ENCODE data around the gene SESN2. TPM values are rescaled to one million over a fixed set of nuclear protein-coding genes. Genes with fewer than 3 reads are reported as not detected.

SESN2 gene, protein sequence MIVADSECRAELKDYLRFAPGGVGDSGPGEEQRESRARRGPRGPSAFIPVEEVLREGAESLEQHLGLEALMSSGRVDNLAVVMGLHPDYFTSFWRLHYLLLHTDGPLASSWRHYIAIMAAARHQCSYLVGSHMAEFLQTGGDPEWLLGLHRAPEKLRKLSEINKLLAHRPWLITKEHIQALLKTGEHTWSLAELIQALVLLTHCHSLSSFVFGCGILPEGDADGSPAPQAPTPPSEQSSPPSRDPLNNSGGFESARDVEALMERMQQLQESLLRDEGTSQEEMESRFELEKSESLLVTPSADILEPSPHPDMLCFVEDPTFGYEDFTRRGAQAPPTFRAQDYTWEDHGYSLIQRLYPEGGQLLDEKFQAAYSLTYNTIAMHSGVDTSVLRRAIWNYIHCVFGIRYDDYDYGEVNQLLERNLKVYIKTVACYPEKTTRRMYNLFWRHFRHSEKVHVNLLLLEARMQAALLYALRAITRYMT
- total RNA-seq (1 to 10 TPM; 4.9 to 6.3 (median 5.9) TPM), polyA plus RNA-seq (10 to 100 TPM; 12.9 to 36.5 (median 16.8) TPM)

DNA sequence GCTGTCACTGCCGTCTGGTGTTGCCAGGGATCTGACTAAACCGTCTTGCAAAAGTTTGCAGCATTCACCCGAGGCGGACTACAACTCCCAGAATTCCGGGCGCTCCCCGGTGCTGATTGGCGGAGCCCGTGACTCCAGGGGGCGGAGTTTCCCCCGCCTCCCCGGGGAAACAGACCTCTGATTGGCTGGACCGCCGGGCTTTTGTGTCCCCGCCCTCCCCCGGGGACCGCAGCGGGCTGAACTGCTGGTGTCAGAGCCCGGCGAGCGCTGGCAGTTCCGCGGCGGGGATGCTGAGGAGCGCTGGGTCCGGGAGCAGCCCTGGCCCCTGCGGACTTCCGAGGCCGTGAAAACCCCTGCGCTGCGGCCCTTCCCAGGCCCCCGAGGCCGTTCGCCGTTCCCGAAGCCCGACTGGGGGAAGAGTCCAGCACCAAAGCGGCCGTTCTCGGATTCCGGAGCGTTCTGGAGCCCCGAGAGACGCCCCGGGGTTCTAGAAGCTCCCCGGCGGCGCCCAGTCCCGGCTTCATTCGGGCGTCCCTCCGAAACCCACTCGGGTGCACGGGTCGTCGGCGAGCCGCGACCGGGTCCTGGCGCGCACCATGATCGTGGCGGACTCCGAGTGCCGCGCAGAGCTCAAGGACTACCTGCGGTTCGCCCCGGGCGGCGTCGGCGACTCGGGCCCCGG lies at the start of gene SESN2:
Gene SESN2 (plus strand): TSS at position 267 of the 682 bp plus-strand sequence. CDS start 330 bp downstream, at position 597.
- H3K36me3 ChIP-seq: no peaks in the 10 kb centered on the region
- WGBS, 2 donors: 0 to 1% methylated on average over 76 of the region's 76 CpGs
- intact Hi-C loops (cut with DNase I): no loop called here
- H3K4me1 ChIP-seq: peaks cover 0 to 29% (median 18%) of the 10 kb centered on the region in 4 donors
- peak; percentile 100 for DNase-seq
- no peaks in the 10 kb centered on the region for H3K9me3 ChIP-seq
- H3K27me3 ChIP-seq: no peaks in the 10 kb centered on the region
- no peak for TF ChIP-seq EP300 (IDR thresholded peaks at IDR 0.05)
- TF ChIP-seq POLR2AphosphoS5 (IDR thresholded peaks at IDR 0.05): peak; percentile 98 to 99 (median 98)
- TF ChIP-seq, protein P1, sequence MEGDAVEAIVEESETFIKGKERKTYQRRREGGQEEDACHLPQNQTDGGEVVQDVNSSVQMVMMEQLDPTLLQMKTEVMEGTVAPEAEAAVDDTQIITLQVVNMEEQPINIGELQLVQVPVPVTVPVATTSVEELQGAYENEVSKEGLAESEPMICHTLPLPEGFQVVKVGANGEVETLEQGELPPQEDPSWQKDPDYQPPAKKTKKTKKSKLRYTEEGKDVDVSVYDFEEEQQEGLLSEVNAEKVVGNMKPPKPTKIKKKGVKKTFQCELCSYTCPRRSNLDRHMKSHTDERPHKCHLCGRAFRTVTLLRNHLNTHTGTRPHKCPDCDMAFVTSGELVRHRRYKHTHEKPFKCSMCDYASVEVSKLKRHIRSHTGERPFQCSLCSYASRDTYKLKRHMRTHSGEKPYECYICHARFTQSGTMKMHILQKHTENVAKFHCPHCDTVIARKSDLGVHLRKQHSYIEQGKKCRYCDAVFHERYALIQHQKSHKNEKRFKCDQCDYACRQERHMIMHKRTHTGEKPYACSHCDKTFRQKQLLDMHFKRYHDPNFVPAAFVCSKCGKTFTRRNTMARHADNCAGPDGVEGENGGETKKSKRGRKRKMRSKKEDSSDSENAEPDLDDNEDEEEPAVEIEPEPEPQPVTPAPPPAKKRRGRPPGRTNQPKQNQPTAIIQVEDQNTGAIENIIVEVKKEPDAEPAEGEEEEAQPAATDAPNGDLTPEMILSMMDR (IDR thresholded peaks at IDR 0.05): no peak
- peak; percentile 97 to 98 for TF ChIP-seq POLR2A (IDR thresholded peaks at IDR 0.05)
- peak within 1 kb of the TSS; percentile 77 to 87 (median 80) for H3K4me3 ChIP-seq
- H3K27ac ChIP-seq: peak within 1 kb of the TSS; percentile 85 to 98 (median 95)

DNA sequence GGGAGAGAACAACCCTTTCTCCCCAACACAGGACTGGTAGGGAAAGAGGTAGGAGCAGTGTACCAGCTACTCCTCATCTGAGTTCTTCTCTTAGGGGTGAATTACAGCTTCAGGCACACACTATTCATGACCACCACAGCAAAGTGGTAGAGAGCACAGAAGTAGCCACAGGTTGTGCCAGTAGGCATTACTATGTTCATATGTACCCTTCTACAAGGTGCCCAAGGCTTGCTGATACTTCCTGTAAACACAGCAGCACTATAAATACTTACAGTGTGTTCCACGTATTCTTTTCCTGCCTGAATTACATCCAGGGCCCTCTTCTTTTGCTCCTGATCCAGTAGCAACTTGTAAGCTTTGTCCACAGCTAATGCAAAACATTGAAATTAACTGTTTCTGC lies 49.6 kb upstream of the SESN2 start:
- H3K27ac ChIP-seq: no peak overlapping the region
- H3K4me3 ChIP-seq: no peak overlapping the region
- no peaks in the 10 kb centered on the region for H3K27me3 ChIP-seq
- intact Hi-C loops (cut with DNase I): loop anchor here (2.0 kb wide), 1 partner anchor 119 kb away; no protein-coding TSS in a partner anchor
- no peaks in the 10 kb centered on the region for H3K9me3 ChIP-seq
- peaks cover 0 to 6% (median 0%) of the 10 kb centered on the region in 4 donors for H3K4me1 ChIP-seq
- H3K36me3 ChIP-seq: peaks cover 6 to 81% (median 26%) of the 10 kb centered on the region in 4 donors
- 73 to 77% methylated on average over 1 of the region's 1 CpG for WGBS, 2 donors
- no peak for DNase-seq
- TF ChIP-seq POLR2AphosphoS5 (IDR thresholded peaks at IDR 0.05): no peak
- TF ChIP-seq EP300 (IDR thresholded peaks at IDR 0.05): no peak
- no peak for TF ChIP-seq POLR2A (IDR thresholded peaks at IDR 0.05)
- TF ChIP-seq, protein P1 (IDR thresholded peaks at IDR 0.05): no peak

DNA sequence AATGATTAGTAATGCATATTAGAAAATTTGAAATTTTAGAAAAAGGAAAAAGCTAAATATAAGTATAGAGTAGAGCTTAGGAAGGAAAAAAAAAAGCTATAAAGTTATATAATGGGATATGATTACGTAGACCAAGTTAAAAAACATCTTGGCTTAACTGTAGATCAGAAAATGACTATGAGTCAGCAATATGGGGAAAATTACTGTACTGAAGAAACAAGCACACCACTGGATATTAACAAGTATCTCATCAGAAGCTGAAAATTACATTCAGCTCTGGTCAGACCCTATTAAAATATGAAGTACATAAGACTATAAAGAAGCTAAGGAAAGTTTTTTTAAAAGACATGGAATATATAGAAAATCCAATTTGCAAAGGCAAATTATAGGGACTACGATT lies 46.0 kb upstream of the SESN2 start:
- TF ChIP-seq POLR2AphosphoS5 (IDR thresholded peaks at IDR 0.05): no peak
- no peak for TF ChIP-seq EP300 (IDR thresholded peaks at IDR 0.05)
- no peak for TF ChIP-seq POLR2A (IDR thresholded peaks at IDR 0.05)
- TF ChIP-seq, protein P1 (IDR thresholded peaks at IDR 0.05): no peak
- no peaks in the 10 kb centered on the region for H3K27me3 ChIP-seq
- peaks cover 0 to 49% (median 12%) of the 10 kb centered on the region in 4 donors for H3K36me3 ChIP-seq
- no peak overlapping the region for H3K27ac ChIP-seq
- no peak overlapping the region for H3K4me3 ChIP-seq
- 53 to 86% methylated on average over 2 of the region's 2 CpGs for WGBS, 2 donors
- peaks cover 0 to 6% (median 0%) of the 10 kb centered on the region in 4 donors for H3K4me1 ChIP-seq
- no peak for DNase-seq
- intact Hi-C loops (cut with DNase I): no loop called here
- no peaks in the 10 kb centered on the region for H3K9me3 ChIP-seq

GRCh38 chr1:28229089-28229488 lies 30.2 kb upstream of the SESN2 start:
- intact Hi-C loops (cut with DNase I): no loop called here
- no peaks in the 10 kb centered on the region for H3K9me3 ChIP-seq
- no peak overlapping the region for H3K4me3 ChIP-seq
- DNase-seq: no peak
- H3K4me1 ChIP-seq: peaks cover 0 to 30% (median 26%) of the 10 kb centered on the region in 4 donors
- peaks cover 0 to 56% (median 30%) of the 10 kb centered on the region in 4 donors for H3K36me3 ChIP-seq
- H3K27ac ChIP-seq: no peak overlapping the region
- TF ChIP-seq POLR2AphosphoS5 (IDR thresholded peaks at IDR 0.05): no peak
- TF ChIP-seq, protein P1 (IDR thresholded peaks at IDR 0.05): no peak
- no peak for TF ChIP-seq EP300 (IDR thresholded peaks at IDR 0.05)
- no peak for TF ChIP-seq POLR2A (IDR thresholded peaks at IDR 0.05)
- H3K27me3 ChIP-seq: no peaks in the 10 kb centered on the region

All from sigmoid colon (tissue), 7 donors.